ENCODE measurements around the gene MSANTD7.

GRCh38 chr10:14840178-14840577 lies 2.1 kb downstream of the MSANTD7 start:
- no peak for TF ChIP-seq CTCF (IDR thresholded peaks at IDR 0.05; ENCODE audit: low read length)
- TF ChIP-seq EZH2 (IDR thresholded peaks at IDR 0.05; ENCODE audit: borderline replicate concordance, low read length), result no peak
